Smooth muscle cell (in vitro differentiated cells): Measurements from ENCODE around the gene SLC8B1. TPM values are rescaled to one million over a fixed set of nuclear protein-coding genes. Genes with fewer than 3 reads are reported as not detected.

Experiments used
- DNase-seq: peaks from one replicate; lab custom pipeline; 2025; ENCODE audit not compliant: unreplicated experiment; lab: John Stamatoyannopoulos, UW
- H2AFZ ChIP-seq: fragments of 200-600 bp; sonication (generic); 2 replicates; pipeline ENCODE4 v1.6.0; 2016; ENCODE audit warnings: antibody characterized with exemption, low read depth, mild to moderate bottlenecking
- H3F3A ChIP-seq: fragments of 200-600 bp; sonication (generic); 2 replicates; pipeline ENCODE4 v1.6.0; 2017; ENCODE audit warnings: antibody characterized with exemption, low read depth
- H3K27ac ChIP-seq: fragments of 200-600 bp; sonication (generic); 2 replicates; pipeline ENCODE4 v1.5.1; 2016; ENCODE audit warnings: low read depth, mild to moderate bottlenecking
- H3K27me3 ChIP-seq: fragments of 200-600 bp; sonication (generic); 2 replicates; pipeline ENCODE4 v1.6.1; 2016; ENCODE audit warnings: low read depth, mild to moderate bottlenecking
- H3K36me3 ChIP-seq: fragments of 200-600 bp; sonication (generic); 2 replicates; pipeline ENCODE4 v1.5.1; 2016; ENCODE audit warnings: low read depth
- H3K4me1 ChIP-seq: fragments of 200-600 bp; sonication (generic); 2 replicates; pipeline ENCODE4 v1.5.1; 2016; ENCODE audit warnings: low read depth
- H3K4me2 ChIP-seq: fragments of 200-600 bp; sonication (generic); 2 replicates; pipeline ENCODE4 v1.6.0; 2016; ENCODE audit warnings: mild to moderate bottlenecking
- H3K4me3 ChIP-seq: fragments of 200-600 bp; sonication (generic); 2 replicates; pipeline ENCODE4 v1.5.1; 2016; ENCODE audit warnings: mild to moderate bottlenecking
- H3K79me2 ChIP-seq: fragments of 200-600 bp; sonication (generic); 2 replicates; pipeline ENCODE4 v1.6.0; 2016; ENCODE audit warnings: low read depth, mild to moderate bottlenecking
- H3K9ac ChIP-seq: fragments of 200-600 bp; sonication (generic); 2 replicates; pipeline ENCODE4 v1.6.0; 2016; ENCODE audit warnings: low read depth
- H3K9me3 ChIP-seq: fragments of 200-600 bp; sonication (generic); replicated peaks from 2 replicates; pipeline ENCODE4 v1.5.1; 2016; ENCODE audit warnings: low read depth
- H4K20me1 ChIP-seq: fragments of 200-600 bp; sonication (generic); 2 replicates; pipeline ENCODE4 v1.6.0; 2016; ENCODE audit warnings: low read depth
- CTCF ChIP-seq: fragments of 200-600 bp; sonication (generic); IDR thresholded peaks from 2 replicates; pipeline ENCODE4 v1.5.1; 2017; ENCODE audit warnings: borderline replicate concordance, mild to moderate bottlenecking, antibody characterized with exemption; ENCODE audit not compliant: insufficient read depth, poor library complexity, severe bottlenecking
- whole genome bisulfite sequencing: methylation state at CpG from one replicate; pipeline ENCODE4 v1.1.7; 2016; ENCODE audit warnings: low lambda C conversion rate; 5-methylcytosine and 5-hydroxymethylcytosine counted together
- polyA plus RNA-seq: library from polyadenylated mRNA; unstranded; fragments of >200 nt; fragmentation: Nextera tagmentation; extraction: Ambion mirVana; gene quantifications from 2 replicates; pipeline ENCODE4 v1.2.1, GENCODE V29; 2016
- total RNA-seq: library from RNA; depleted of rRNA; stranded (reverse); fragments of >200 nt; gene quantifications from 2 replicates; pipeline ENCODE4 v1.2.3, GENCODE V29; 2014

Gene SLC8B1
- total and polyA plus RNA-seq, 2 experiments from 2014 or later: 11.8 to 14.3 TPM

GRCh38 chr12:113330505-113330904, 4.4 kb downstream of the SLC8B1 start:
- Histone ChIP-seq H3K36me3 (no peaks in the 10 kb centered on the region), H3K9ac (no peak overlapping the region), H3K4me3 (no peak overlapping the region), H3F3A (no peaks in the 10 kb centered on the region), H3K4me1 (no peaks in the 10 kb centered on the region), H3K27ac (no peak overlapping the region), H3K27me3 (no peaks in the 10 kb centered on the region), H2AFZ (no peak overlapping the region), H3K79me2 (no peaks in the 10 kb centered on the region), H3K4me2 (no peak overlapping the region), H4K20me1 (no peaks in the 10 kb centered on the region), H3K9me3 (no peaks in the 10 kb centered on the region)
- no peak for TF ChIP-seq CTCF
- DNase-seq: no peak
- WGBS: 98% methylated on average over 2 of the region's 2 CpGs

- H2AFZ ChIP-seq: no peak overlapping the region
- H3K27me3 ChIP-seq: no peaks in the 10 kb centered on the region
- no peak overlapping the region for H3K4me2 ChIP-seq
- no peaks in the 10 kb centered on the region for H3K36me3 ChIP-seq
- H3K9me3 ChIP-seq: no peaks in the 10 kb centered on the region
- no peak for TF ChIP-seq CTCF
- H3K9ac ChIP-seq: no peak overlapping the region
- H4K20me1 ChIP-seq: no peaks in the 10 kb centered on the region
- H3K4me3 ChIP-seq: no peak overlapping the region
- 100% methylated on average over 1 of the region's 1 CpG for WGBS
- DNase-seq: no peak
- H3K79me2 ChIP-seq: no peaks in the 10 kb centered on the region
- no peak overlapping the region for H3K27ac ChIP-seq
- no peaks in the 10 kb centered on the region for H3F3A ChIP-seq
- H3K4me1 ChIP-seq: no peaks in the 10 kb centered on the region
These were observed 5.0 kb downstream of the SLC8B1 start for GRCh38 chr12:113329791-113330417.

GRCh38 chr12:113329022-113329790, 5.7 kb downstream of the SLC8B1 start:
- Histone ChIP-seq H2AFZ (no peak overlapping the region), H3K4me1 (no peaks in the 10 kb centered on the region), H3K4me2 (no peak overlapping the region), H4K20me1 (no peaks in the 10 kb centered on the region), H3K27ac (no peak overlapping the region), H3K79me2 (no peaks in the 10 kb centered on the region), H3K9ac (no peak overlapping the region), H3K9me3 (no peaks in the 10 kb centered on the region), H3K27me3 (no peaks in the 10 kb centered on the region), H3K4me3 (no peak overlapping the region), H3F3A (no peaks in the 10 kb centered on the region), H3K36me3 (no peaks in the 10 kb centered on the region)
- 95% methylated on average over 9 of the region's 9 CpGs for WGBS
- no peak for DNase-seq
- TF ChIP-seq CTCF: no peak
